GM23338 (cell line): ENCODE data around the gene CYFIP2. TPM values are rescaled to one million over a fixed set of nuclear protein-coding genes. Genes with fewer than 3 reads are reported as not detected.

Experiments
- ATAC-seq: fragments of 200-7000 bp; cut with Tn5 transposase; 3 replicates; pipeline ENCODE4 v1.9.1; 2020
- DNase-seq: peaks from one replicate; pipeline ENCODE4 v3.0.0-alpha.2; 2015; ENCODE audit warnings: low spot score
- H2AFZ ChIP-seq: fragments of 200-600 bp; sonication (generic); 2 replicates; pipeline ENCODE4 v1.8.0; 2016; ENCODE audit warnings: antibody characterized with exemption, mild to moderate bottlenecking, moderate library complexity
- H3F3A ChIP-seq: fragments of 200-600 bp; sonication (generic); replicated peaks from 2 replicates; pipeline ENCODE4 v1.8.0; 2017; ENCODE audit warnings: antibody characterized with exemption, mixed run types, low read depth
- H3K27ac ChIP-seq: fragments of 200-600 bp; sonication (generic); 2 replicates; pipeline ENCODE4 v1.6.1; 2016; ENCODE audit warnings: low read depth
- H3K27me3 ChIP-seq: fragments of 200-600 bp; sonication (generic); 2 replicates; pipeline ENCODE4 v1.8.0; 2016; ENCODE audit warnings: mild to moderate bottlenecking, mixed run types, moderate library complexity; ENCODE audit not compliant: insufficient read depth
- H3K36me3 ChIP-seq: fragments of 200-600 bp; sonication (generic); 2 replicates; pipeline ENCODE4 v1.8.0; 2016; ENCODE audit warnings: mild to moderate bottlenecking; ENCODE audit not compliant: insufficient read depth
- H3K4me1 ChIP-seq: fragments of 200-600 bp; sonication (generic); 2 replicates; pipeline ENCODE4 v1.8.0; 2016; ENCODE audit warnings: mild to moderate bottlenecking, moderate library complexity; ENCODE audit not compliant: insufficient read depth
- H3K4me2 ChIP-seq: fragments of 200-600 bp; sonication (generic); 2 replicates; pipeline ENCODE4 v1.7.1; 2017; ENCODE audit warnings: mixed run types
- H3K4me3 ChIP-seq: fragments of 200-600 bp; sonication (generic); 2 replicates; pipeline ENCODE4 v1.6.1; 2016; ENCODE audit warnings: mixed run types
- H3K79me2 ChIP-seq: fragments of 200-600 bp; sonication (generic); replicated peaks from 2 replicates; pipeline ENCODE4 v1.8.0; 2017; ENCODE audit warnings: mild to moderate bottlenecking; ENCODE audit not compliant: insufficient read depth
- H3K9me2 ChIP-seq: fragments of 200-600 bp; sonication (generic); 2 replicates; pipeline ENCODE4 v1.8.0; 2017; ENCODE audit not compliant: insufficient read depth
- H4K20me1 ChIP-seq: fragments of 200-600 bp; sonication (generic); replicated peaks from 2 replicates; pipeline ENCODE4 v1.8.0; 2017; ENCODE audit warnings: mild to moderate bottlenecking; ENCODE audit not compliant: insufficient read depth
- H3K27ac Mint-ChIP-seq: 2 replicates; pipeline ENCODE4 v1.8.0; 2020; ENCODE audit warnings: inconsistent platforms, mild to moderate bottlenecking, moderate library complexity, mixed read lengths
- H3K27me3 Mint-ChIP-seq: 3 replicates; pipeline ENCODE4 v1.8.0; 2022; ENCODE audit warnings: low read depth, mild to moderate bottlenecking, moderate library complexity, mixed read lengths, inconsistent platforms; ENCODE audit not compliant: insufficient read depth, poor library complexity
- H3K36me3 Mint-ChIP-seq: 3 replicates; pipeline ENCODE4 v1.8.0; 2021; ENCODE audit warnings: low read depth, mild to moderate bottlenecking, inconsistent platforms, moderate library complexity, mixed read lengths
- H3K4me1 Mint-ChIP-seq: 3 replicates; pipeline ENCODE4 v1.8.0; 2020; ENCODE audit warnings: mild to moderate bottlenecking, inconsistent platforms, mixed read lengths
- H3K4me3 Mint-ChIP-seq: 3 replicates; pipeline ENCODE4 v1.8.0; 2021; ENCODE audit warnings: moderate library complexity, mild to moderate bottlenecking, inconsistent platforms, mixed read lengths
- H3K9me3 Mint-ChIP-seq: 3 replicates; pipeline ENCODE4 v1.8.0; 2020; ENCODE audit warnings: moderate library complexity, mild to moderate bottlenecking, inconsistent platforms, mixed read lengths
- CREB1 ChIP-seq: fragments of 250-450 bp; sonication (Bioruptor Pico); IDR thresholded peaks from 2 replicates; pipeline ENCODE4 v1.5.0; 2020; ENCODE audit warnings: low read depth, mild to moderate bottlenecking, moderate library complexity
- EZH2phosphoT487 ChIP-seq: fragments of 200-600 bp; sonication (generic); IDR thresholded peaks from one replicate; pipeline ENCODE4 v1.8.1; 2018; ENCODE audit warnings: antibody characterized with exemption; ENCODE audit not compliant: unreplicated experiment
- NANOG ChIP-seq: IDR thresholded peaks from 2 replicates; pipeline ENCODE4 v1.6.1; 2016; ENCODE audit warnings: antibody characterized with exemption, borderline replicate concordance
- POLR2AphosphoS5 ChIP-seq: IDR thresholded peaks from 2 replicates; pipeline ENCODE4 v1.6.1; 2016; ENCODE audit warnings: antibody characterized with exemption, low read depth
- REST ChIP-seq: IDR thresholded peaks from one replicate; pipeline ENCODE4 v1.6.1; 2018; ENCODE audit warnings: antibody characterized with exemption; ENCODE audit not compliant: unreplicated experiment
- STAT1 ChIP-seq: IDR thresholded peaks from one replicate; pipeline ENCODE4 v1.6.1; 2016; ENCODE audit warnings: antibody characterized with exemption; ENCODE audit not compliant: unreplicated experiment
- ZNF331 ChIP-seq: fragments of 250-450 bp; sonication (Bioruptor Pico); IDR thresholded peaks from 2 replicates; pipeline ENCODE4 v1.5.0; 2020; ENCODE audit warnings: low read depth, mild to moderate bottlenecking, moderate library complexity
- polyA plus RNA-seq: library from polyadenylated mRNA; unstranded; fragments of >200 nt; fragmentation: Nextera tagmentation; extraction: Ambion mirVana; gene quantifications from 2 replicates; pipeline ENCODE4 v1.2.1, GENCODE V29; 2016
- total RNA-seq: library from RNA; depleted of rRNA; stranded (reverse); fragments of >200 nt; shearing (Covaris generic); gene quantifications from 2 replicates; pipeline ENCODE4 v1.2.3, GENCODE V29; 2014
- TF ChIP-seq, protein P1 (sequence below), 2 experiments: fragments of 200-600 bp in 1 of 2; sonication (generic) in 1 of 2; conservative IDR thresholded peaks; 2 replicates each; pipeline versions ENCODE4 v1.5.1 to v1.6.1; 2016 to 2017; ENCODE audit warnings: antibody characterized with exemption in 2 of 2, low read depth in 2 of 2, mild to moderate bottlenecking in 2 of 2, moderate library complexity in 1 of 2
- TF ChIP-seq, protein P2 (sequence below): IDR thresholded peaks from 2 replicates; pipeline ENCODE4 v1.6.1; 2016; ENCODE audit warnings: antibody characterized with exemption

CYFIP2 gene
- total and polyA plus RNA-seq, 2 experiments from 2014 or later: 54.1 to 98.4 TPM

DNA sequence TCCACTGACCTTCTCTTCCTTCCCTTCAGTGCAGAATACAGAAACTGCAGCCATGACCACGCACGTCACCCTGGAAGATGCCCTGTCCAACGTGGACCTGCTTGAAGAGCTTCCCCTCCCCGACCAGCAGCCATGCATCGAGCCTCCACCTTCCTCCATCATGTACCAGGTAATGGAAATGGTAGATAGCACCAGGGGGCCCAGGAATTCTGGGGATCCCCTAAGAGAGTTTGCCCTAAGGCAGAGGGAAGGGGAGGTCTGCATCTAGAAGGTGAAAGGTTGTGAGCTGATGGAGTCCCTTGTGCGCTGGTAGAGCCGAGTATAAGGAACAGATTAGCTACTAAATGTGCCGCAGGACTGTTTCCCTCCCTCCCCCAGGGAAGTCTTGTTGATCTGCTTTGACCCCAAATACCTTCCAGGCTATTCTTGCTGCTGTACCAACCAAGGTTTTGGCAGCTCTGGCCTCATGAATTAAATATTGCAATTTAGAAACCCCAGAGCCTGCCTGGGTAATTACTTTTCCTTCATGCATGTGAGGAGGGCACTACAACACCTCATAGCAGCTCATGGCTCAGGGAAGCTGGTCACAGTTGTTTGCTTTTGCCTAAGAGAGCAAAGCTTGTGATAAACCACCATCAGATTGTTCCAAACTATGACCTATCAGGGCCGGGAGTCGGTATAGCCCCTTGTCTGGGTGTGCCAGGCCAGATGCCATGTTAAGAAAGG, 19.6 kb downstream of the CYFIP2 start:
- H3K27ac ChIP-seq: no peak overlapping the region
- no peaks in the 10 kb centered on the region for H3F3A ChIP-seq
- TF ChIP-seq EZH2phosphoT487: no peak
- Mint-ChIP-seq H3K27ac (no peak overlapping the region), H3K27me3 (peaks cover 2% of the 10 kb centered on the region), H3K9me3 (no peaks in the 10 kb centered on the region), H3K4me3 (no peak overlapping the region), H3K4me1 (peaks cover 3% of the 10 kb centered on the region; the same call in 1 of the 3 replicates), H3K36me3 (peaks cover 18% of the 10 kb centered on the region)
- H3K27me3 ChIP-seq: no peaks in the 10 kb centered on the region
- peaks cover 45% of the 10 kb centered on the region for H3K79me2 ChIP-seq
- H4K20me1 ChIP-seq: peaks cover 18% of the 10 kb centered on the region; the same call in 1 of the 2 replicates
- no peak overlapping the region for H3K4me3 ChIP-seq
- H3K4me2 ChIP-seq: no peak overlapping the region
- no peaks in the 10 kb centered on the region for H3K9me2 ChIP-seq
- DNase-seq (no peak), ATAC-seq (no peak)
- no peaks in the 10 kb centered on the region for H3K4me1 ChIP-seq
- H2AFZ ChIP-seq: no peak overlapping the region
- 0 out of 2 replicates have a peak, but pooled peaks cover 3% of the 10 kb centered on the region for H3K36me3 ChIP-seq

DNA sequence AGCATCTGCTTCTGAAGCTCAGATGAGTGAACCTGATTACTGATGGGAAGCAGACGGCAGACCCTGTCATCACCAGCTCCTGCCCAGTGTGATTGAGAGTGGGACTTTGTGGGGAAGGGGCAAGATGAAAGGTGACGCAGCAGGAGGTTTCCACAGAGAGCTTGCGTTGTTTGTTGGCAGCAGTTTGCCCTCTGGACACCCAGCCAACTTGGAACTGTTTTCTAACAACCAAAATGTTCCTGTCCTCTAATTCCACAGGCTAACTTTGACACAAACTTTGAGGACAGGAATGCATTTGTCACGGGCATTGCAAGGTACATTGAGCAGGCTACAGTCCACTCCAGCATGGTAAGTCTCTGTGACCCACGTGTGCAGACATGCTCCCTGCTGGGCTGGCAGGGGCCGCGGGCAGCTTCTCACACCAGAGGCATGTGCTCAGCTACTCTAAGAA, 20.9 kb downstream of the CYFIP2 start:
- peaks cover 21% of the 10 kb centered on the region for H3K36me3 Mint-ChIP-seq
- Histone ChIP-seq H3K4me1 (no peaks in the 10 kb centered on the region), H4K20me1 (peaks cover 18% of the 10 kb centered on the region; the same call in 1 of the 2 replicates), H3K9me2 (no peaks in the 10 kb centered on the region), H3K36me3 (0 out of 2 replicates have a peak, but pooled peaks cover 3% of the 10 kb centered on the region), H3K79me2 (peaks cover 33% of the 10 kb centered on the region), H3K27me3 (no peaks in the 10 kb centered on the region), H2AFZ (no peak overlapping the region), H3K4me3 (no peak overlapping the region), H3K27ac (no peak overlapping the region), H3F3A (no peaks in the 10 kb centered on the region), H3K4me2 (no peak overlapping the region)
- H3K9me3 Mint-ChIP-seq: no peaks in the 10 kb centered on the region
- no peak overlapping the region for H3K27ac Mint-ChIP-seq
- TF ChIP-seq, protein P1, sequence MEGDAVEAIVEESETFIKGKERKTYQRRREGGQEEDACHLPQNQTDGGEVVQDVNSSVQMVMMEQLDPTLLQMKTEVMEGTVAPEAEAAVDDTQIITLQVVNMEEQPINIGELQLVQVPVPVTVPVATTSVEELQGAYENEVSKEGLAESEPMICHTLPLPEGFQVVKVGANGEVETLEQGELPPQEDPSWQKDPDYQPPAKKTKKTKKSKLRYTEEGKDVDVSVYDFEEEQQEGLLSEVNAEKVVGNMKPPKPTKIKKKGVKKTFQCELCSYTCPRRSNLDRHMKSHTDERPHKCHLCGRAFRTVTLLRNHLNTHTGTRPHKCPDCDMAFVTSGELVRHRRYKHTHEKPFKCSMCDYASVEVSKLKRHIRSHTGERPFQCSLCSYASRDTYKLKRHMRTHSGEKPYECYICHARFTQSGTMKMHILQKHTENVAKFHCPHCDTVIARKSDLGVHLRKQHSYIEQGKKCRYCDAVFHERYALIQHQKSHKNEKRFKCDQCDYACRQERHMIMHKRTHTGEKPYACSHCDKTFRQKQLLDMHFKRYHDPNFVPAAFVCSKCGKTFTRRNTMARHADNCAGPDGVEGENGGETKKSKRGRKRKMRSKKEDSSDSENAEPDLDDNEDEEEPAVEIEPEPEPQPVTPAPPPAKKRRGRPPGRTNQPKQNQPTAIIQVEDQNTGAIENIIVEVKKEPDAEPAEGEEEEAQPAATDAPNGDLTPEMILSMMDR (conservative IDR thresholded peaks at IDR 0.05; ENCODE audit: low read depth in 2 of 2): no peak
- TF ChIP-seq NANOG (no peak), REST (no peak), EZH2phosphoT487 (no peak), POLR2AphosphoS5 (no peak), ZNF331 (CRISPR knock-in tag) (no peak), CREB1 (CRISPR knock-in tag) (no peak), STAT1 (no peak)
- TF ChIP-seq, protein P2, sequence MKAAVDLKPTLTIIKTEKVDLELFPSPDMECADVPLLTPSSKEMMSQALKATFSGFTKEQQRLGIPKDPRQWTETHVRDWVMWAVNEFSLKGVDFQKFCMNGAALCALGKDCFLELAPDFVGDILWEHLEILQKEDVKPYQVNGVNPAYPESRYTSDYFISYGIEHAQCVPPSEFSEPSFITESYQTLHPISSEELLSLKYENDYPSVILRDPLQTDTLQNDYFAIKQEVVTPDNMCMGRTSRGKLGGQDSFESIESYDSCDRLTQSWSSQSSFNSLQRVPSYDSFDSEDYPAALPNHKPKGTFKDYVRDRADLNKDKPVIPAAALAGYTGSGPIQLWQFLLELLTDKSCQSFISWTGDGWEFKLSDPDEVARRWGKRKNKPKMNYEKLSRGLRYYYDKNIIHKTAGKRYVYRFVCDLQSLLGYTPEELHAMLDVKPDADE: no peak
- ATAC-seq: no peak
- H3K4me3 Mint-ChIP-seq: no peak overlapping the region
- H3K27me3 Mint-ChIP-seq: peaks cover 2% of the 10 kb centered on the region
- peaks cover 3% of the 10 kb centered on the region; the same call in 1 of the 3 replicates for H3K4me1 Mint-ChIP-seq
- DNase-seq: no peak
